Kidney (tissue), 22 donors: Measurements from ENCODE around the gene HOPX. TPM values are rescaled to one million over a fixed set of nuclear protein-coding genes. Genes with fewer than 3 reads are reported as not detected.

Source experiments
- DNase-seq, 5 donors: peaks; one replicate each; pipeline ENCODE4 v3.0.0-alpha.2; 2013 to 2020
- FAIRE-seq: peaks from 2 replicates; lab custom pipeline; 2012; peaks lifted over from hg19 to GRCh38; lab: Jason Lieb, UNC
- H3K27ac ChIP-seq, 2 donors: one replicate each; pipeline ENCODE4 v1.7.0; 2013; ENCODE audit warnings: low read depth in 2 of 2, low read length in 2 of 2, inconsistent platforms in 1 of 2
- H3K27me3 ChIP-seq: one replicate; pipeline ENCODE4 v1.7.1; 2013; ENCODE audit warnings: low read length, inconsistent platforms; ENCODE audit not compliant: control insufficient read depth, insufficient read depth
- H3K36me3 ChIP-seq, 3 donors: one replicate each; pipeline versions ENCODE4 v1.7.0 to v1.7.1; 2013; ENCODE audit warnings: low read length in 3 of 3, control low read depth in 1 of 3, inconsistent platforms in 1 of 3; ENCODE audit not compliant: insufficient read depth in 3 of 3, control insufficient read depth in 2 of 3
- H3K4me1 ChIP-seq, 3 donors: one replicate each; pipeline versions ENCODE4 v1.7.0 to v1.7.1; 2013; ENCODE audit warnings: low read length in 3 of 3, inconsistent platforms in 1 of 3, low read depth in 1 of 3; ENCODE audit not compliant: control insufficient read depth in 2 of 3, insufficient read depth in 2 of 3
- H3K4me3 ChIP-seq, 3 donors: one replicate each; pipeline versions ENCODE4 v1.7.0 to v1.8.1; 2013; ENCODE audit warnings: low read length in 3 of 3, control low read depth in 1 of 3, inconsistent platforms in 1 of 3
- H3K9ac ChIP-seq, 3 donors: one replicate each; pipeline versions ENCODE4 v1.7.0 to v1.7.1; 2013; ENCODE audit warnings: low read length in 3 of 3, control low read depth in 1 of 3, inconsistent platforms in 1 of 3
- H3K9me3 ChIP-seq, 3 donors: one replicate each; pipeline versions ENCODE4 v1.7.0 to v1.7.1; 2013; ENCODE audit warnings: low read length in 3 of 3, control low read depth in 1 of 3, inconsistent platforms in 1 of 3; ENCODE audit not compliant: control insufficient read depth in 2 of 3, insufficient read depth in 1 of 3
- intact Hi-C: fragments of 100-400 bp; cut with DNase I; formaldehyde crosslinking; loops from one replicate; pipeline ENCODE4 v1.11.1; 2022
- long read RNA-seq, 10 donors: library from polyadenylated mRNA in 1 of 10; unstranded in 1 of 10; transcript quantifications; one replicate each; pipeline ENCODE4 v2.0.0 and lab custom pipeline, GENCODE V29; 2021 to 2026
- polyA plus RNA-seq: library from polyadenylated mRNA; stranded (reverse); fragments of 350-450 nt; fragmentation: Illumina TruSeq; extraction: RNeasy Lipid Tissue Mini Kit (QIAGEN cat#74804); gene quantifications from one replicate; pipeline ENCODE4 v1.2.3, GENCODE V29; 2014; ENCODE audit warnings: low read depth, low replicate concordance; ENCODE audit not compliant: insufficient read depth
- total RNA-seq: library from RNA; stranded (reverse); fragmentation: NEBNext Ultra II Directional; extraction: Animal tissue kit (Norgen Biotek cat#: 25700); gene quantifications from one replicate; pipeline ENCODE4 v1.2.1, GENCODE V29; 2021
- TF ChIP-seq, protein P1 (sequence below): IDR thresholded peaks from 3 replicates; pipeline ENCODE4 v1.5.1; 2012; ENCODE audit warnings: mild to moderate bottlenecking, moderate library complexity, borderline replicate concordance; ENCODE audit not compliant: insufficient read depth; ENCODE audit errors: extremely low read depth
- donor health status: control.
- donor health status: control.
- donor health status: control.
- donor health status: control.
- donor health status: control.
- donor health status: DM: yes; HTN: yes; CAD: no.
- donor health status: Normal renal cell carcinoma (clear cell type).

HOPX gene, protein sequence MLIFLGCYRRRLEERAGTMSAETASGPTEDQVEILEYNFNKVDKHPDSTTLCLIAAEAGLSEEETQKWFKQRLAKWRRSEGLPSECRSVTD
- total RNA-seq, result 17.6 TPM
- polyA plus RNA-seq, result 8.9 TPM
- long read RNA-seq, donor 1, transcript HOPX-201 (3 exons, 1,129 nt), result major isoform, 5 of 12 reads
- long read RNA-seq, donor 1, partial matches to known transcripts, result 0 of 12 reads
- long read RNA-seq, donor 1, other reads (novel, unspliced or antisense), result 0 of 12 reads
- long read RNA-seq, donor 2, partial matches to known transcripts, result 0 of 8 reads
- long read RNA-seq, donor 2, other reads (novel, unspliced or antisense), result 0 of 8 reads
- long read RNA-seq, donor 3, transcript HOPX-206 (2 exons, 1,248 nt), result major isoform, 6 of 16 reads
- long read RNA-seq, donor 3, partial matches to known transcripts, result 0 of 16 reads
- long read RNA-seq, donor 3, other reads (novel, unspliced or antisense), result 0 of 16 reads
- long read RNA-seq, donor 4, transcript HOPX-201 (3 exons, 1,129 nt), result major isoform, 9 of 14 reads
- long read RNA-seq, donor 4, partial matches to known transcripts, result 0 of 14 reads
- long read RNA-seq, donor 4, other reads (novel, unspliced or antisense), result 0 of 14 reads
- long read RNA-seq, donor 5, result 0 reads
- long read RNA-seq, donor 6, transcript HOPX-201 (3 exons, 1,129 nt), result major isoform, 10 of 31 reads
- long read RNA-seq, donor 6, transcript HOPX-207 (1 exons, 3,203 nt), result minor isoform, 9 of 31 reads
- long read RNA-seq, donor 6, transcript HOPX-206 (2 exons, 1,248 nt), result minor isoform, 6 of 31 reads
- long read RNA-seq, donor 6, partial matches to known transcripts, result 0 of 31 reads
- long read RNA-seq, donor 6, other reads (novel, unspliced or antisense), result 0 of 31 reads
- long read RNA-seq, donor 7, transcript HOPX-201 (3 exons, 1,129 nt), result major isoform, 6 of 13 reads
- long read RNA-seq, donor 7, partial matches to known transcripts, result 0 of 13 reads
- long read RNA-seq, donor 7, other reads (novel, unspliced or antisense), result 0 of 13 reads
- long read RNA-seq, donor 8, transcript HOPX-201 (3 exons, 1,129 nt), result major isoform, 5 of 11 reads
- long read RNA-seq, donor 8, partial matches to known transcripts, result 0 of 11 reads
- long read RNA-seq, donor 8, other reads (novel, unspliced or antisense), result 0 of 11 reads
- long read RNA-seq, donor 9, partial matches to known transcripts, result 0 of 7 reads
- long read RNA-seq, donor 9, other reads (novel, unspliced or antisense), result 0 of 7 reads
- long read RNA-seq, donor 10, transcript HOPX-201 (3 exons, 1,129 nt), result major isoform, 6 of 19 reads
- long read RNA-seq, donor 10, transcript HOPX-207 (1 exons, 3,203 nt), result major isoform, 6 of 19 reads
- long read RNA-seq, donor 10, partial matches to known transcripts, result 0 of 19 reads
- long read RNA-seq, donor 10, other reads (novel, unspliced or antisense), result 0 of 19 reads

DNA sequence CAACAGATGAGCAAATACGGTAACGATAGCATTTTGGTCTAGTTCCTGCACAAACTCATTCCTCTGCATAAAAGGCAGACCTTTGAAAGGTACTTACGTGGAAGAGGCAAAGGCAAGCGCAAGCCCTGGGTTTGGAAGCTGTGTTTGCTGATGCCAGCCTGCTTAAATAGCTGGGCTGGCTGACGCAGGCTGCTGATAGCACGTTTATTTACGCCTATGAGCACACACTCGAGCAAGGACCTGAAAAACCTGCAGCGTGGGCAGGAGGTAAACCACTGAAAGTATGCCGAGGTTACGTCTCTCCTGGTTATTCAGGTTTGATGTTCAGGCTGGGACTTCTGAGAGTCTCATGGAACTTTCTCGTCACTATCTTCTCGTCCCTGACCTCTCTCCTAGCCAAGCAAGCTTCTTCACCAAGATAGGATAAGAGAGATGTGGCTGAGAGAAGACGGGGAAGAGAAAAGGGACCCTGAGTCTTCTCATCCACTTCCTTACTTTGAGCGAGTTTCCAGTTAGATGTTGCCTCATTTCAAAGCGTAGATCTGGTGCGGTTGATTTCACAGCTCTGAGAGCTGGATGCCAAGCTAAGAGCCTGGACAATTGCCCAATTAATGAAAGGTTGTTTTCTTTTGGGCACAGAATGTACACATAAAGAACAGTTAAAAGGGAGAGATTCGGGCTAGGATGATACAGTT, at the start of gene HOPX:
HOPX (minus strand) TSS at position 139 of the 695 bp plus-strand sequence. CDS start 23,480 bp downstream, outside the sequence.
- Histone ChIP-seq H3K4me1 (peaks cover 0 to 2% (median 0%) of the 10 kb centered on the region in 3 donors), H3K27ac (no peak within 1 kb of the TSS), H3K36me3 (no peaks in the 10 kb centered on the region), H3K4me3 (peak within 1 kb of the TSS in 1 of 3 donors; percentile 9), H3K9ac (no peak within 1 kb of the TSS), H3K9me3 (no peaks in the 10 kb centered on the region), H3K27me3 (no peaks in the 10 kb centered on the region)
- no peak for FAIRE-seq
- intact Hi-C loops, result no loop called here
- TF ChIP-seq, protein P1, sequence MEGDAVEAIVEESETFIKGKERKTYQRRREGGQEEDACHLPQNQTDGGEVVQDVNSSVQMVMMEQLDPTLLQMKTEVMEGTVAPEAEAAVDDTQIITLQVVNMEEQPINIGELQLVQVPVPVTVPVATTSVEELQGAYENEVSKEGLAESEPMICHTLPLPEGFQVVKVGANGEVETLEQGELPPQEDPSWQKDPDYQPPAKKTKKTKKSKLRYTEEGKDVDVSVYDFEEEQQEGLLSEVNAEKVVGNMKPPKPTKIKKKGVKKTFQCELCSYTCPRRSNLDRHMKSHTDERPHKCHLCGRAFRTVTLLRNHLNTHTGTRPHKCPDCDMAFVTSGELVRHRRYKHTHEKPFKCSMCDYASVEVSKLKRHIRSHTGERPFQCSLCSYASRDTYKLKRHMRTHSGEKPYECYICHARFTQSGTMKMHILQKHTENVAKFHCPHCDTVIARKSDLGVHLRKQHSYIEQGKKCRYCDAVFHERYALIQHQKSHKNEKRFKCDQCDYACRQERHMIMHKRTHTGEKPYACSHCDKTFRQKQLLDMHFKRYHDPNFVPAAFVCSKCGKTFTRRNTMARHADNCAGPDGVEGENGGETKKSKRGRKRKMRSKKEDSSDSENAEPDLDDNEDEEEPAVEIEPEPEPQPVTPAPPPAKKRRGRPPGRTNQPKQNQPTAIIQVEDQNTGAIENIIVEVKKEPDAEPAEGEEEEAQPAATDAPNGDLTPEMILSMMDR, result no peak
- peak in 4 of 5 donors; percentile 21 to 66 (median 42) for DNase-seq

DNA sequence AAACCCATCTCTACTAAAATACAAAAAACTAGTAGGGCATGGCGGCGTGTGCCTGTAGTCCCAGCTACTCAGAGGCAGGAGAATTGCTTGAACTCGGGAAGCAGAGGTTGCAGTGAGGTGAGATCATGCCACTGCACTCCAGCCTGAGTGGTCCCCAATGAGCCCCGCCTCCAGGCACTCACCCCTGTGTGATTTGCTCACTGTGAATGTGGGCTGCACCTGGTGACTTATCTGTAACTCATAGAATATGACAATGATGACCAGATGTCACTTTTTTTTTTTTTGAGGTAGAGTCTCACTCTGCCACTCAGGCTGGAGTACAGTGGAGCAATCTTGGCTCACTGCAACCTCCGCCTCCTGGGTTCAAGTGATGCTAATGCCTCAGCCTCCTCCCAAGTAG, 49.0 kb upstream of the HOPX start:
- DNase-seq (no peak), FAIRE-seq (no peak)
- no peak overlapping the region for H3K27ac ChIP-seq
- H3K4me1 ChIP-seq, result no peaks in the 10 kb centered on the region
- TF ChIP-seq, protein P1, result no peak
- intact Hi-C loops, result no loop called here
- no peak overlapping the region for H3K4me3 ChIP-seq
- no peaks in the 10 kb centered on the region for H3K27me3 ChIP-seq
- no peaks in the 10 kb centered on the region for H3K36me3 ChIP-seq
- no peaks in the 10 kb centered on the region for H3K9me3 ChIP-seq
- no peak overlapping the region for H3K9ac ChIP-seq

DNA sequence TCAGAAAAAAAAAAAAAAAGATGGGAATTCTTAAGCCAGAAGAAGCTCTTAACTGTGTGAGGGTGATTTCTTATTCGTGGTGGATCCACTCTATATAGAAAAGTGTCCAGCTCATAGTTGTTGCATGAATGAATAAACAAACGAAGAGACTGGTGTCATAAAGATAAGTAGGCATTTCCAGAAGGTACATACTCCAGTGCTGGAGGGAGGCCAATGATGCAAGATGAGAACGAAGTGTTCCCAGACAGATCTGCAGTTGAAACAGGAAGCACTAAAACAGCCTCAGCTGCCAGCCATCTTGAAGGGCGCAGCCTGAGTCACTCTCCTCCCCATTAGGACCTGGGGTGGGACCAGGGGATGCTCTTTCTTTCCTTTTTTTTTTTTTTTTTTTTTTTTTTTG, 47.4 kb upstream of the HOPX start:
- H3K27me3 ChIP-seq, result no peaks in the 10 kb centered on the region
- no peak for DNase-seq
- TF ChIP-seq, protein P1, result no peak
- H3K36me3 ChIP-seq, result no peaks in the 10 kb centered on the region
- intact Hi-C loops, result no loop called here
- H3K4me3 ChIP-seq, result no peak overlapping the region
- no peaks in the 10 kb centered on the region for H3K9me3 ChIP-seq
- no peak for FAIRE-seq
- H3K27ac ChIP-seq, result no peak overlapping the region
- no peak overlapping the region for H3K9ac ChIP-seq
- no peaks in the 10 kb centered on the region for H3K4me1 ChIP-seq
